Hepatocyte (in vitro differentiated cells): ENCODE results near the gene ANKRD22. TPM values are rescaled to one million over a fixed set of nuclear protein-coding genes. Genes with fewer than 3 reads are reported as not detected.
"Not testable (repeated sequence)": the region's sequence is repeated elsewhere in the genome, so short reads cannot be mapped to it uniquely, and the experiment has no call there.

Experiments used
- DNase-seq: peaks from one replicate; pipeline ENCODE4 v3.0.0-alpha.2; 2016; ENCODE audit warnings: low spot score
- H2AFZ ChIP-seq: fragments of 200-600 bp; sonication (generic); 2 replicates; pipeline ENCODE4 v1.6.0; 2016; ENCODE audit warnings: antibody characterized with exemption, mild to moderate bottlenecking
- H3K27ac ChIP-seq: fragments of 200-600 bp; sonication (generic); 2 replicates; pipeline ENCODE4 v1.5.1; 2016; ENCODE audit warnings: mild to moderate bottlenecking
- H3K27me3 ChIP-seq: fragments of 200-600 bp; sonication (generic); 2 replicates; pipeline ENCODE4 v1.6.1; 2016
- H3K36me3 ChIP-seq: fragments of 200-600 bp; sonication (generic); replicated peaks from 2 replicates; pipeline ENCODE4 v1.5.1; 2016; ENCODE audit warnings: low read depth; ENCODE audit not compliant: insufficient read depth
- H3K4me1 ChIP-seq: fragments of 200-600 bp; sonication (generic); 2 replicates; pipeline ENCODE4 v1.5.1; 2016; ENCODE audit warnings: mild to moderate bottlenecking, moderate library complexity; ENCODE audit not compliant: insufficient read depth
- H3K4me2 ChIP-seq: fragments of 200-600 bp; sonication (generic); 2 replicates; pipeline ENCODE4 v1.6.0; 2016
- H3K4me3 ChIP-seq: fragments of 200-600 bp; sonication (generic); 2 replicates; pipeline ENCODE4 v1.5.1; 2016; ENCODE audit warnings: mild to moderate bottlenecking
- H3K79me2 ChIP-seq: fragments of 200-600 bp; sonication (generic); 2 replicates; pipeline ENCODE4 v1.6.0; 2017; ENCODE audit warnings: mild to moderate bottlenecking
- H3K9me2 ChIP-seq: fragments of 200-600 bp; sonication (generic); replicated peaks from 2 replicates; pipeline ENCODE4 v1.6.0; 2017; ENCODE audit warnings: mild to moderate bottlenecking; ENCODE audit not compliant: insufficient read depth
- H3K9me3 ChIP-seq: fragments of 200-600 bp; sonication (generic); 2 replicates; pipeline ENCODE4 v1.5.1; 2016; ENCODE audit warnings: low read depth, mild to moderate bottlenecking
- H4K20me1 ChIP-seq: fragments of 200-600 bp; sonication (generic); 2 replicates; pipeline ENCODE4 v1.6.0; 2016; ENCODE audit warnings: mild to moderate bottlenecking; ENCODE audit not compliant: insufficient read depth, poor library complexity, severe bottlenecking
- CTCF ChIP-seq: fragments of 200-600 bp; sonication (generic); IDR thresholded peaks from 2 replicates; pipeline ENCODE4 v1.5.1; 2016; ENCODE audit warnings: antibody characterized with exemption, mild to moderate bottlenecking; ENCODE audit not compliant: poor library complexity
- EZH2 ChIP-seq: fragments of 200-600 bp; sonication (generic); IDR thresholded peaks from 2 replicates; pipeline ENCODE4 v1.6.1; 2016; ENCODE audit warnings: antibody characterized with exemption, mild to moderate bottlenecking, borderline replicate concordance
- EZH2phosphoT487 ChIP-seq: fragments of 200-600 bp; sonication (generic); IDR thresholded peaks from one replicate; pipeline ENCODE4 v1.6.1; 2018; ENCODE audit warnings: antibody characterized with exemption, mild to moderate bottlenecking, low read depth, moderate library complexity; ENCODE audit not compliant: unreplicated experiment, severe bottlenecking
- WGBS: methylation state at CpG from one replicate; pipeline ENCODE4 v1.1.6; 2016; ENCODE audit warnings: low lambda C conversion rate; ENCODE audit errors: missing lambda C conversion rate; 5-methylcytosine and 5-hydroxymethylcytosine counted together
- polyA plus RNA-seq: library from polyadenylated mRNA; unstranded; fragments of >200 nt; fragmentation: Nextera tagmentation; extraction: Ambion mirVana; gene quantifications from 2 replicates; pipeline ENCODE4 v1.2.1, GENCODE V29; 2016
- total RNA-seq: library from RNA; depleted of rRNA; stranded (reverse); fragments of >200 nt; gene quantifications from 2 replicates; pipeline ENCODE4 v1.2.3, GENCODE V29; 2014

ANKRD22 gene
- total and polyA plus RNA-seq, 2 experiments from 2014 or later = 2.1 to 2.7 TPM

- Histone ChIP-seq H3K36me3 (no peaks in the 10 kb centered on the region), H4K20me1 (no peaks in the 10 kb centered on the region), H3K79me2 (no peaks in the 10 kb centered on the region), H3K4me2 (no peak overlapping the region), H3K27ac (peak overlapping the region; percentile 31), H2AFZ (no peak overlapping the region), H3K27me3 (no peaks in the 10 kb centered on the region), H3K9me2 (no peaks in the 10 kb centered on the region), H3K4me1 (no peaks in the 10 kb centered on the region), H3K9me3 (no peaks in the 10 kb centered on the region), H3K4me3 (no peak overlapping the region)
- 86% methylated on average over 6 of the region's 6 CpGs for whole genome bisulfite sequencing
- no peak for DNase-seq
- no peak for TF ChIP-seq EZH2phosphoT487
- TF ChIP-seq EZH2 = no peak
- TF ChIP-seq CTCF = no peak
Observed at GRCh38 chr10:88841316-88842111, 10.1 kb downstream of the ANKRD22 start.

GRCh38 chr10:88840881-88841280 is 10.8 kb downstream of the ANKRD22 start:
- Histone ChIP-seq H3K27ac (peak overlapping the region; percentile 31), H3K4me2 (no peak overlapping the region)

GRCh38 chr10:88840104-88840503 is 11.5 kb downstream of the ANKRD22 start:
- H3K27ac ChIP-seq = peak overlapping the region; percentile 31
- H3K4me3 ChIP-seq = no peak overlapping the region
- no peaks in the 10 kb centered on the region for H3K79me2 ChIP-seq
- no peaks in the 10 kb centered on the region for H3K4me1 ChIP-seq
- no peak for TF ChIP-seq EZH2phosphoT487
- no peak overlapping the region for H2AFZ ChIP-seq
- no peaks in the 10 kb centered on the region for H4K20me1 ChIP-seq
- H3K4me2 ChIP-seq = no peak overlapping the region
- no peaks in the 10 kb centered on the region for H3K9me3 ChIP-seq
- H3K36me3 ChIP-seq = no peaks in the 10 kb centered on the region
- H3K9me2 ChIP-seq = no peaks in the 10 kb centered on the region
- no peak for DNase-seq
- H3K27me3 ChIP-seq = no peaks in the 10 kb centered on the region
- 80% methylated on average over 3 of the region's 3 CpGs for WGBS

More at GRCh38 chr10:88840881-88841280, 10.8 kb downstream of the ANKRD22 start:
- TF ChIP-seq CTCF (no peak), EZH2 (no peak), EZH2phosphoT487 (no peak)
- 96% methylated on average over 5 of the region's 5 CpGs for WGBS
- Histone ChIP-seq H3K9me2 (no peaks in the 10 kb centered on the region), H3K4me3 (no peak overlapping the region), H3K4me1 (no peaks in the 10 kb centered on the region), H3K9me3 (no peaks in the 10 kb centered on the region), H3K27me3 (no peaks in the 10 kb centered on the region), H3K36me3 (no peaks in the 10 kb centered on the region), H2AFZ (no peak overlapping the region), H4K20me1 (no peaks in the 10 kb centered on the region), H3K79me2 (no peaks in the 10 kb centered on the region)
- DNase-seq = no peak

- H4K20me1 ChIP-seq = no peaks in the 10 kb centered on the region
- WGBS = 95% methylated on average over 5 of the region's 5 CpGs
- no peaks in the 10 kb centered on the region for H3K36me3 ChIP-seq
- H3K4me1 ChIP-seq = no peaks in the 10 kb centered on the region
- H3K27me3 ChIP-seq = no peaks in the 10 kb centered on the region
- no peak overlapping the region for H2AFZ ChIP-seq
- H3K79me2 ChIP-seq = no peaks in the 10 kb centered on the region
- DNase-seq = no peak
- H3K9me3 ChIP-seq = no peaks in the 10 kb centered on the region
- H3K27ac ChIP-seq = no peak overlapping the region
- H3K4me3 ChIP-seq = no peak overlapping the region
- TF ChIP-seq CTCF (no peak), EZH2phosphoT487 (no peak), EZH2 (no peak)
- H3K9me2 ChIP-seq = no peaks in the 10 kb centered on the region
- no peak overlapping the region for H3K4me2 ChIP-seq
Observed at GRCh38 chr10:88838766-88839350, 12.8 kb downstream of the ANKRD22 start.

GRCh38 chr10:88837632-88838031 is 14.0 kb downstream of the ANKRD22 start:
- not testable (repeated sequence) for H2AFZ ChIP-seq, H3K4me2 ChIP-seq, DNase-seq, H3K4me1 ChIP-seq, H3K27me3 ChIP-seq, H3K36me3 ChIP-seq, H3K9me3 ChIP-seq, H3K79me2 ChIP-seq, H3K27ac ChIP-seq, H4K20me1 ChIP-seq, H3K9me2 ChIP-seq, H3K4me3 ChIP-seq
